Natural killer cell (primary cell): ENCODE results near the gene CEP131. TPM values are rescaled to one million over a fixed set of nuclear protein-coding genes. Genes with fewer than 3 reads are reported as not detected.

Experiments
- ATAC-seq, 3 donors: fragments of 150-1000 bp in 2 of 3; fragments of 200-7000 bp in 1 of 3; cut with Tn5 transposase; 1 replicate in 1 of 3; 2 replicates in 2 of 3; pipeline ENCODE4 v1.10.0; 2021; ENCODE audit warnings: mild to moderate bottlenecking in 2 of 3, moderate library complexity in 2 of 3
- DNase-seq, 2 donors: peaks; one replicate each; pipeline versions ENCODE4 v3.0.0 to v3.0.0-alpha.2; 2013 to 2021; ENCODE audit warnings: mixed read lengths in 1 of 2
- H3K27ac ChIP-seq: one replicate; pipeline ENCODE4 v1.5.1; 2013; ENCODE audit warnings: mild to moderate bottlenecking, low read length
- H3K27me3 ChIP-seq: one replicate; pipeline ENCODE4 v1.6.1; 2013; ENCODE audit warnings: low read length; ENCODE audit not compliant: control insufficient read depth, insufficient read depth
- H3K36me3 ChIP-seq: one replicate; pipeline ENCODE4 v1.6.1; 2013; ENCODE audit warnings: low read length; ENCODE audit not compliant: control insufficient read depth, insufficient read depth
- H3K4me1 ChIP-seq: one replicate; pipeline ENCODE4 v1.6.1; 2013; ENCODE audit warnings: low read length; ENCODE audit not compliant: control insufficient read depth, insufficient read depth
- H3K4me3 ChIP-seq: one replicate; pipeline ENCODE4 v1.5.1; 2013; ENCODE audit warnings: low read length
- H3K9me3 ChIP-seq: one replicate; pipeline ENCODE4 v1.6.1; 2013; ENCODE audit warnings: low read length; ENCODE audit not compliant: control insufficient read depth, insufficient read depth
- H3K27ac Mint-ChIP-seq, 2 donors: one replicate each; pipeline ENCODE4 v1.8.0; 2022; ENCODE audit warnings: mild to moderate bottlenecking in 2 of 2, mixed read lengths in 2 of 2, moderate library complexity in 1 of 2
- H3K27me3 Mint-ChIP-seq, 2 donors: one replicate each; pipeline ENCODE4 v1.8.0; 2022; ENCODE audit warnings: low read depth in 2 of 2, mixed read lengths in 2 of 2
- H3K36me3 Mint-ChIP-seq: one replicate; pipeline ENCODE4 v1.8.0; 2022; ENCODE audit warnings: mixed read lengths
- H3K4me1 Mint-ChIP-seq, 2 donors: one replicate each; pipeline ENCODE4 v1.8.0; 2022; ENCODE audit warnings: mixed read lengths in 2 of 2
- H3K4me3 Mint-ChIP-seq: one replicate; pipeline ENCODE4 v1.8.0; 2022; ENCODE audit warnings: mild to moderate bottlenecking, moderate library complexity, mixed read lengths
- H3K9me3 Mint-ChIP-seq, 2 donors: one replicate each; pipeline ENCODE4 v1.8.0; 2022; ENCODE audit warnings: mixed read lengths in 2 of 2
- CTCF ChIP-seq: fragments of 200-600 bp; IDR thresholded peaks from one replicate; pipeline ENCODE4 v1.8.0; 2022; ENCODE audit warnings: antibody characterized with exemption
- WGBS: methylation state at CpG from one replicate; pipeline ENCODE4 v1.1.7; 2013; ENCODE audit warnings: missing lambda C conversion rate; ENCODE audit not compliant: insufficient coverage; 5-methylcytosine and 5-hydroxymethylcytosine counted together
- intact Hi-C: fragments of 100-400 bp; cut with micrococcal nuclease; formaldehyde crosslinking; loops from one replicate; pipeline ENCODE4 v1.14.2; 2022
- total RNA-seq, 4 donors: library from RNA; stranded (reverse); fragments of 120-200 nt in 1 of 4; gene quantifications; one replicate each; pipeline versions ENCODE4 v1.2.3 to v1.2.4, GENCODE V29; 2013 to 2022

CEP131 gene
- total RNA-seq, 3 donors from 2014 or later (not counting 1 experiment from before 2014, with no cell fraction given), result 9.9 to 11.4 (median 10.0) TPM

DNA sequence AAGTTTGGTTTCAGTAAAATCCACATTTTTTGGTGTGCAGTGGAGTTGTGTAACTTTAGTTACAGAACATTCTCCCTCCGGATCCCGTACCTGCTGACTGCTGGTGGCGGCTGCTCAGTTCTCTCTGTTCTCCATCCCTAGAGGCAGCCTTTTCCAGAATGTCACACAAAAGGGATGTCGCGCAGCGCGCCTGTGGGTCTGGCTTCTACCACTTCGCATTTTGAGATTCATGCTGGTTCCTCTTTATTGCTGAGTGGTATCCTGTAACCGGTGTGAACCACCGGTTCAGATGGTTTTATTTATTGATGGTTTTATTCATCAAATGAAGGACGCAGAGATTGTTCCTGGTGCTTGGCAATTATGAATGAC lies 981 bp upstream of the CEP131 start:
- H3K9me3 Mint-ChIP-seq, result no peaks in the 10 kb centered on the region
- peak overlapping the region; percentile 35 for H3K4me3 ChIP-seq

GRCh38 chr17:81222620-81222905 lies 202 bp downstream of the CEP131 start:
- Histone ChIP-seq H3K27me3 (no peaks in the 10 kb centered on the region), H3K4me3 (peak overlapping the region; percentile 46), H3K9me3 (no peaks in the 10 kb centered on the region), H3K4me1 (peaks cover 22% of the 10 kb centered on the region), H3K36me3 (no peaks in the 10 kb centered on the region), H3K27ac (no peak overlapping the region)
- H3K27me3 Mint-ChIP-seq, result no peaks in the 10 kb centered on the region
- DNase-seq (no peak), ATAC-seq (no peak)
- H3K27ac Mint-ChIP-seq, result peak overlapping the region in 1 of 2 donors; percentile 83
- peak overlapping the region; percentile 82 for H3K4me3 Mint-ChIP-seq
- under 1% methylated on average over 30 of the region's 30 CpGs for WGBS
- intact Hi-C loops, result no loop called here
- H3K4me1 Mint-ChIP-seq, result peaks cover 14 to 16% of the 10 kb centered on the region in 2 donors
- no peaks in the 10 kb centered on the region for H3K9me3 Mint-ChIP-seq
- no peak for TF ChIP-seq CTCF
- H3K36me3 Mint-ChIP-seq, result no peaks in the 10 kb centered on the region

More for the DNA sequence above, 981 bp upstream of the CEP131 start:
- H3K9me3 ChIP-seq, result no peaks in the 10 kb centered on the region
- peak overlapping the region; percentile 73 to 83 for H3K27ac Mint-ChIP-seq
- peaks cover 30% of the 10 kb centered on the region for H3K4me1 ChIP-seq
- no peaks in the 10 kb centered on the region for H3K27me3 ChIP-seq
- H3K36me3 Mint-ChIP-seq, result no peaks in the 10 kb centered on the region
- no peak for TF ChIP-seq CTCF
- intact Hi-C loops, result loop anchor here (1.0 kb wide), 1 partner anchor 16 kb away; the partner anchor contains the start of genes NDUFAF8 and TEPSIN
- peaks cover 17 to 23% of the 10 kb centered on the region in 2 donors for H3K4me1 Mint-ChIP-seq
- no peak overlapping the region for H3K27ac ChIP-seq
- H3K36me3 ChIP-seq, result no peaks in the 10 kb centered on the region
- ATAC-seq (no peak), DNase-seq (peak in 1 of 2 donors; percentile 32)
- H3K4me3 Mint-ChIP-seq, result peak overlapping the region; percentile 85
- 12% methylated on average over 11 of the region's 11 CpGs for WGBS
- H3K27me3 Mint-ChIP-seq, result no peaks in the 10 kb centered on the region

DNA sequence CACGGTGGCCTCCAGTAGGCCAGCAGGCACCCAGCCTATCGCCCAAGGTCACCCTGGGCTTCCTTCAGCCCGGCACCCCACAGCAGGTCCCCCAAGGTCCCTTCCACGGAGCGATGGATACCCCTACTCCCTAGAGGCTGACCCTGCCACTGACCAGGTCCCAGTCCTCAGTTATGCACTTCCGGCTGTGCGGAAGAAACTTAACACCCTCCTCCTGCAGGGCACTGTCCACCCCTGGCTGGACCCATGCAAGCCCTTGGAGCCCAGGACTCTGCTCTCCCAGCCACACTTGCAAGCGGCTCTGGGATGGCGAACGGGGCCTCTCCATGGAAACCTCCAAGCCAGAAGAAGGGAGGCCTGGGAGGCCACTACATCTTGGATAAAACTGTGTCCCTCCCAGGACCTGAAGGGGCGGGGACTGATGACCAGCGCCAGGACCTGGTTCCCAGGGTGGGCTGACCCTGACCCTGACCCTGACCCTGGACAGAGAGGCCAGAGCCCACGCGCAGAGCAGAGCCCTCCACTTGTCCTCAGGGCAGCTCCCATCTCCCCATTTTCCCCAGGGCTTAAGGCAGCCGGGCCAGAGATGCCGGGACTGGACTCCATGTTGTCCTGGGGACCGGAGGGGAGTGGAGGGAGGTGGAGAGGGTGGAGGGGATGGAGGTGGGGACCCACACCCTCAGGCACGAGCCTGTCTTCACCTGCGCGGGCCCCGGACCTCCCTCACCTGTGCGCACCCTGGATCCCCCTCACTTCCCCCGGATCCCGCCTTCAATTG lies 734 bp downstream of the CEP131 start:
- Histone ChIP-seq H3K27me3 (no peaks in the 10 kb centered on the region), H3K4me1 (peaks cover 22% of the 10 kb centered on the region), H3K36me3 (no peaks in the 10 kb centered on the region), H3K27ac (no peak overlapping the region), H3K9me3 (no peaks in the 10 kb centered on the region), H3K4me3 (peak overlapping the region; percentile 46)
- Mint-ChIP-seq H3K27ac (no peak overlapping the region), H3K9me3 (no peaks in the 10 kb centered on the region), H3K4me3 (peak overlapping the region; percentile 82), H3K27me3 (no peaks in the 10 kb centered on the region), H3K36me3 (no peaks in the 10 kb centered on the region), H3K4me1 (peaks cover 13 to 14% of the 10 kb centered on the region in 2 donors)
- TF ChIP-seq CTCF, result no peak
- DNase-seq (no peak), ATAC-seq (no peak)
- WGBS, result 43% methylated on average over 23 of the region's 24 CpGs
- intact Hi-C loops, result no loop called here
